Measurements from ENCODE around the gene MAP3K13. TPM values are rescaled to one million over a fixed set of nuclear protein-coding genes. Genes with fewer than 3 reads are reported as not detected.
"Not testable (repeated sequence)": the region's sequence is repeated elsewhere in the genome, so short reads cannot be mapped to it uniquely, and the experiment has no call there.

Gene MAP3K13
- total RNA-seq, 2 experiments from 2014 or later = 11.0 to 11.3 TPM

GRCh38 chr3:185382154-185382553 lies 19.2 kb downstream of the MAP3K13 start:
- POLR2A ChIA-PET = no interaction called here
- CTCF ChIA-PET = no interaction called here
- Mint-ChIP-seq H3K27me3 (peaks cover 12% of the 10 kb centered on the region), H3K4me3 (no peak overlapping the region), H3K9me3 (peaks cover 3% of the 10 kb centered on the region), H3K27ac (no peak overlapping the region), H3K36me3 (ENCODE audit: low read depth) (no peaks in the 10 kb centered on the region), H3K4me1 (no peaks in the 10 kb centered on the region)
- DNase-seq = no peak

- POLR2A ChIA-PET; H3K36me3 Mint-ChIP-seq (ENCODE audit: low read depth); H3K9me3 Mint-ChIP-seq; H3K27ac Mint-ChIP-seq; CTCF ChIA-PET; H3K4me1 Mint-ChIP-seq; DNase-seq; H3K4me3 Mint-ChIP-seq: not testable (repeated sequence)
- peaks cover 24% of the 10 kb centered on the region for H3K27me3 Mint-ChIP-seq
Observed at GRCh38 chr3:185386515-185386914, 23.6 kb downstream of the MAP3K13 start.

- ChIA-PET POLR2A (no interaction called here), CTCF (no interaction called here)
- H3K36me3 Mint-ChIP-seq (ENCODE audit: low read depth) = no peaks in the 10 kb centered on the region
- H3K4me3 Mint-ChIP-seq = no peak overlapping the region
- no peak overlapping the region for H3K27ac Mint-ChIP-seq
- DNase-seq = no peak
- no peaks in the 10 kb centered on the region for H3K4me1 Mint-ChIP-seq
- peaks cover 3% of the 10 kb centered on the region for H3K9me3 Mint-ChIP-seq
- peaks cover 29% of the 10 kb centered on the region for H3K27me3 Mint-ChIP-seq
Observed at GRCh38 chr3:185387646-185388045, 24.7 kb downstream of the MAP3K13 start.

- Mint-ChIP-seq H3K4me3 (no peak overlapping the region), H3K36me3 (ENCODE audit: low read depth) (no peaks in the 10 kb centered on the region), H3K27me3 (peaks cover 12% of the 10 kb centered on the region), H3K4me1 (no peaks in the 10 kb centered on the region), H3K9me3 (no peaks in the 10 kb centered on the region), H3K27ac (no peak overlapping the region)
- CTCF ChIA-PET = no interaction called here
- no peak for DNase-seq
- POLR2A ChIA-PET = no interaction called here
Observed at GRCh38 chr3:185393055-185393454, 30.1 kb downstream of the MAP3K13 start.

- no peak for DNase-seq
- CTCF ChIA-PET = no interaction called here
- POLR2A ChIA-PET = no interaction called here
- Mint-ChIP-seq H3K4me3 (no peak overlapping the region), H3K27ac (no peak overlapping the region), H3K4me1 (no peaks in the 10 kb centered on the region), H3K27me3 (no peaks in the 10 kb centered on the region), H3K36me3 (ENCODE audit: low read depth) (no peaks in the 10 kb centered on the region), H3K9me3 (no peaks in the 10 kb centered on the region)
Observed at GRCh38 chr3:185397676-185398075, 34.7 kb downstream of the MAP3K13 start.

GRCh38 chr3:185399737-185400667 lies 37.1 kb downstream of the MAP3K13 start:
- DNase-seq = no peak
- Mint-ChIP-seq H3K4me3 (no peak overlapping the region), H3K4me1 (no peaks in the 10 kb centered on the region), H3K27ac (no peak overlapping the region), H3K36me3 (ENCODE audit: low read depth) (no peaks in the 10 kb centered on the region), H3K9me3 (no peaks in the 10 kb centered on the region), H3K27me3 (peaks cover 5% of the 10 kb centered on the region)
- POLR2A ChIA-PET = no interaction called here
- CTCF ChIA-PET = no interaction called here

- ChIA-PET POLR2A (no interaction called here), CTCF (no interaction called here)
- Mint-ChIP-seq H3K36me3 (ENCODE audit: low read depth) (no peaks in the 10 kb centered on the region), H3K27ac (no peak overlapping the region), H3K4me1 (no peaks in the 10 kb centered on the region), H3K4me3 (no peak overlapping the region), H3K9me3 (no peaks in the 10 kb centered on the region), H3K27me3 (peaks cover 12% of the 10 kb centered on the region)
- DNase-seq = no peak
Observed at GRCh38 chr3:185400866-185401265, 37.9 kb downstream of the MAP3K13 start.

GRCh38 chr3:185401319-185401955 lies 38.5 kb downstream of the MAP3K13 start:
- Mint-ChIP-seq H3K4me1 (no peaks in the 10 kb centered on the region), H3K27me3 (peaks cover 13% of the 10 kb centered on the region), H3K36me3 (ENCODE audit: low read depth) (no peaks in the 10 kb centered on the region), H3K4me3 (no peak overlapping the region), H3K27ac (no peak overlapping the region), H3K9me3 (no peaks in the 10 kb centered on the region)
- DNase-seq = no peak
- ChIA-PET CTCF (interaction anchor here (0.7 kb wide), 1 partner anchor 26 kb away, joined by 3 read pairs; no protein-coding TSS in a partner anchor), POLR2A (no interaction called here)

GRCh38 chr3:185402561-185402960 lies 39.6 kb downstream of the MAP3K13 start:
- Mint-ChIP-seq H3K36me3 (ENCODE audit: low read depth) (no peaks in the 10 kb centered on the region), H3K4me3 (no peak overlapping the region), H3K4me1 (no peaks in the 10 kb centered on the region), H3K27ac (no peak overlapping the region), H3K27me3 (peaks cover 19% of the 10 kb centered on the region), H3K9me3 (no peaks in the 10 kb centered on the region)
- CTCF ChIA-PET = interaction anchor here (1.4 kb wide), 1 partner anchor 10 kb away, joined by 3 read pairs; no protein-coding TSS in a partner anchor
- DNase-seq = no peak
- POLR2A ChIA-PET = no interaction called here

- no peak overlapping the region for H3K27ac Mint-ChIP-seq
- DNase-seq = no peak
- no peaks in the 10 kb centered on the region for H3K4me1 Mint-ChIP-seq
- CTCF ChIA-PET = interaction anchor here (1.4 kb wide), 1 partner anchor 9 kb away, joined by 3 read pairs; no protein-coding TSS in a partner anchor
- no peak overlapping the region for H3K4me3 Mint-ChIP-seq
- no peaks in the 10 kb centered on the region for H3K36me3 Mint-ChIP-seq (ENCODE audit: low read depth)
- no peaks in the 10 kb centered on the region for H3K9me3 Mint-ChIP-seq
- POLR2A ChIA-PET = no interaction called here
- peaks cover 19% of the 10 kb centered on the region for H3K27me3 Mint-ChIP-seq
Observed at GRCh38 chr3:185403002-185403401, 40.1 kb downstream of the MAP3K13 start.

GRCh38 chr3:185405243-185405642 lies 42.3 kb downstream of the MAP3K13 start:
- H3K27me3 Mint-ChIP-seq = peaks cover 19% of the 10 kb centered on the region
- no peaks in the 10 kb centered on the region for H3K36me3 Mint-ChIP-seq (ENCODE audit: low read depth)
- no peak overlapping the region for H3K27ac Mint-ChIP-seq
- H3K4me3 Mint-ChIP-seq = no peak overlapping the region
- ChIA-PET POLR2A (no interaction called here), CTCF (no interaction called here)
- DNase-seq = no peak
- no peaks in the 10 kb centered on the region for H3K9me3 Mint-ChIP-seq
- no peaks in the 10 kb centered on the region for H3K4me1 Mint-ChIP-seq

- no peak overlapping the region for H3K27ac Mint-ChIP-seq
- no peaks in the 10 kb centered on the region for H3K36me3 Mint-ChIP-seq (ENCODE audit: low read depth)
- H3K4me1 Mint-ChIP-seq = no peaks in the 10 kb centered on the region
- CTCF ChIA-PET = no interaction called here
- POLR2A ChIA-PET = no interaction called here
- peaks cover 19% of the 10 kb centered on the region for H3K27me3 Mint-ChIP-seq
- DNase-seq = no peak
- H3K9me3 Mint-ChIP-seq = no peaks in the 10 kb centered on the region
- H3K4me3 Mint-ChIP-seq = no peak overlapping the region
Observed at GRCh38 chr3:185405664-185406063, 42.7 kb downstream of the MAP3K13 start.

GRCh38 chr3:185406121-185406620 lies 43.2 kb downstream of the MAP3K13 start:
- Mint-ChIP-seq H3K36me3 (ENCODE audit: low read depth) (no peaks in the 10 kb centered on the region), H3K4me3 (no peak overlapping the region), H3K9me3 (no peaks in the 10 kb centered on the region), H3K4me1 (no peaks in the 10 kb centered on the region), H3K27ac (no peak overlapping the region), H3K27me3 (peaks cover 19% of the 10 kb centered on the region)
- CTCF ChIA-PET = no interaction called here
- DNase-seq = no peak
- POLR2A ChIA-PET = no interaction called here

- ChIA-PET POLR2A (no interaction called here), CTCF (no interaction called here)
- Mint-ChIP-seq H3K4me3 (no peak overlapping the region), H3K36me3 (ENCODE audit: low read depth) (no peaks in the 10 kb centered on the region), H3K4me1 (no peaks in the 10 kb centered on the region), H3K27me3 (peaks cover 15% of the 10 kb centered on the region), H3K9me3 (no peaks in the 10 kb centered on the region), H3K27ac (no peak overlapping the region)
- no peak for DNase-seq
Observed at GRCh38 chr3:185409957-185410356, 47.0 kb downstream of the MAP3K13 start.

All from activated CD4-positive, alpha-beta memory T cell treated with anti-CD3 and anti-CD28 coated beads, Interleukin-2, amount 10 ng/mL, durations not matched to agents 7 days and 5 days (primary cell).